ENCODE measurements around the gene MYH16. TPM values are rescaled to one million over a fixed set of nuclear protein-coding genes. Genes with fewer than 3 reads are reported as not detected.

MYH16 gene
- total RNA-seq (2014; rRNA removed; shearing (Covaris generic)): 0.87 and 1.7 TPM in 2 replicates

GRCh38 chr7:99272476-99273045, at the start of gene MYH16:
MYH16 (plus strand) TSS chr7:99272839.

GRCh38 chr7:99325592-99326407, 53.2 kb downstream of the MYH16 start, which contains the start of gene ARPC1A:
ARPC1A (plus strand) TSS chr7:99325898; CDS start chr7:99333354, 7,456 bp downstream.

Other genes with a start within 250 kb of the MYH16 start
- gene SMURF1, start 128.7 kb upstream of the MYH16 start, total RNA-seq (2014; rRNA removed; shearing (Covaris generic)): 22.8 TPM in 2 replicates
- not detected in 2 replicates for gene KPNA7, start 64.7 kb upstream of the MYH16 start, total RNA-seq (2014; rRNA removed; shearing (Covaris generic))
- 104 and 112 TPM in 2 replicates for gene ARPC1A, start 53.1 kb downstream of the MYH16 start, total RNA-seq (2014; rRNA removed; shearing (Covaris generic))
- gene ARPC1B, start 101.9 kb downstream of the MYH16 start, total RNA-seq (2014; rRNA removed; shearing (Covaris generic)): 371 and 418 TPM in 2 replicates
- gene PDAP1, start 135.8 kb downstream of the MYH16 start, total RNA-seq (2014; rRNA removed; shearing (Covaris generic)): 115 and 116 TPM in 2 replicates
- gene BUD31, start 136.1 kb downstream of the MYH16 start, total RNA-seq (2014; rRNA removed; shearing (Covaris generic)): 274 and 315 TPM in 2 replicates
- 9.2 and 13.2 TPM in 2 replicates for gene PTCD1, start 166.0 kb downstream of the MYH16 start, total RNA-seq (2014; rRNA removed; shearing (Covaris generic))
- 58.6 and 64.0 TPM in 2 replicates for gene CPSF4, start 166.1 kb downstream of the MYH16 start, total RNA-seq (2014; rRNA removed; shearing (Covaris generic))
- gene ATP5MF, start 193.3 kb downstream of the MYH16 start, total RNA-seq (2014; rRNA removed; shearing (Covaris generic)): 632 and 731 TPM in 2 replicates
- gene ZNF789, start 200.1 kb downstream of the MYH16 start, total RNA-seq (2014; rRNA removed; shearing (Covaris generic)): 8.4 and 17.3 TPM in 2 replicates
- 30.3 and 30.7 TPM in 2 replicates for gene ZNF394, start 227.4 kb downstream of the MYH16 start, total RNA-seq (2014; rRNA removed; shearing (Covaris generic))
- 10.8 and 12.2 TPM in 2 replicates for gene ZKSCAN5, start 231.8 kb downstream of the MYH16 start, total RNA-seq (2014; rRNA removed; shearing (Covaris generic))

All from A375 (cell line).